OCI-LY7 (cell line): ENCODE data around the gene SH3RF3. TPM values are rescaled to one million over a fixed set of nuclear protein-coding genes. Genes with fewer than 3 reads are reported as not detected.

Experiments used
- BruUV-seq: library from RNA; stranded (reverse); fragments of 400-500 nt; replicated peaks from 2 replicates; lab custom pipeline; 2021; lab: Mats Ljungman, UMichigan
- CTCF ChIA-PET: fragments of 300-600 bp; sonication (Branson Sonifier 250); formaldehyde crosslinking; loops from one replicate; lab custom pipeline; 2022; ENCODE audit warnings: antibody characterized with exemption; ENCODE audit not compliant: unreplicated experiment; lab: Charles Lee
- POLR2A ChIA-PET: fragments of 300-600 bp; sonication (Branson Sonifier 250); formaldehyde crosslinking; loops from one replicate; lab custom pipeline; 2022; ENCODE audit warnings: antibody characterized with exemption; lab: Charles Lee
- DNase-seq: peaks from one replicate; pipeline ENCODE4 v3.0.0-alpha.2; 2015; ENCODE audit warnings: low spot score
- H2AFZ ChIP-seq: fragments of 200-600 bp; sonication (generic), shearing (Covaris generic); 2 replicates; pipeline ENCODE4 v1.6.1; 2014; ENCODE audit warnings: mild to moderate bottlenecking, antibody characterized with exemption, low read length, moderate library complexity
- H3K27ac ChIP-seq: fragments of 200-600 bp; sonication (generic); 2 replicates; pipeline ENCODE4 v1.5.1; 2014; ENCODE audit warnings: mixed run types, low read depth, mild to moderate bottlenecking, moderate library complexity, low read length, inconsistent platforms; ENCODE audit not compliant: poor library complexity, severe bottlenecking
- H3K36me3 ChIP-seq: fragments of 200-600 bp; sonication (generic); 2 replicates; pipeline ENCODE4 v1.6.1; 2014; ENCODE audit warnings: mild to moderate bottlenecking, antibody characterized with exemption, low read length, moderate library complexity, mixed read lengths; ENCODE audit not compliant: insufficient read depth
- H3K4me1 ChIP-seq: fragments of 200-600 bp; sonication (generic); 2 replicates; pipeline ENCODE4 v1.5.1; 2014; ENCODE audit warnings: mild to moderate bottlenecking, low read length; ENCODE audit not compliant: insufficient read depth, poor library complexity, severe bottlenecking
- H3K4me2 ChIP-seq: fragments of 200-600 bp; sonication (generic); 2 replicates; pipeline ENCODE4 v1.6.1; 2014; ENCODE audit warnings: mild to moderate bottlenecking, low read length
- H3K4me3 ChIP-seq: fragments of 200-600 bp; sonication (generic); 2 replicates; pipeline ENCODE4 v1.5.1; 2014; ENCODE audit warnings: mild to moderate bottlenecking, low read depth, low read length; ENCODE audit not compliant: poor library complexity, severe bottlenecking
- H3K79me2 ChIP-seq: fragments of 200-600 bp; sonication (generic); 2 replicates; pipeline ENCODE4 v1.6.1; 2016; ENCODE audit warnings: low read depth, mild to moderate bottlenecking, low read length, moderate library complexity, mixed read lengths; ENCODE audit not compliant: insufficient read depth
- H3K9me2 ChIP-seq: fragments of 200-600 bp; sonication (generic); 2 replicates; pipeline ENCODE4 v1.6.1; 2016; ENCODE audit warnings: mild to moderate bottlenecking, low read length, mixed read lengths; ENCODE audit not compliant: insufficient read depth
- H3K9me3 ChIP-seq: fragments of 200-600 bp; sonication (generic); 2 replicates; pipeline ENCODE4 v1.6.1; 2014; ENCODE audit warnings: mild to moderate bottlenecking, mixed run types, low read length, mixed read lengths
- H4K20me1 ChIP-seq: fragments of 200-600 bp; sonication (generic); 2 replicates; pipeline ENCODE4 v1.6.1; 2014; ENCODE audit warnings: mild to moderate bottlenecking, antibody characterized with exemption, low read length, moderate library complexity, mixed read lengths; ENCODE audit not compliant: insufficient read depth
- CTCF ChIP-seq: fragments of 200-600 bp; sonication (generic); conservative IDR thresholded peaks from 2 replicates; pipeline ENCODE4 v1.5.1; 2014; ENCODE audit warnings: mild to moderate bottlenecking, antibody characterized with exemption, low read length, moderate library complexity, mixed read lengths
- EZH2phosphoT487 ChIP-seq: fragments of 200-600 bp; sonication (generic); IDR thresholded peaks from 2 replicates; pipeline ENCODE4 v1.6.1; 2018; ENCODE audit warnings: low read depth, borderline replicate concordance, mild to moderate bottlenecking, mixed run types, antibody characterized with exemption, low read length, moderate library complexity, mixed read lengths
- intact Hi-C: fragments of 100-400 bp; cut with micrococcal nuclease; formaldehyde crosslinking; loops from one replicate; pipeline ENCODE4 v1.10.0; 2022; ENCODE audit not compliant: unreplicated experiment
- total RNA-seq, 2 experiments: library from RNA; depleted of rRNA in 1 of 2; stranded (reverse); fragments of >200 nt in 1 of 2; shearing (Covaris generic) in 1 of 2; gene quantifications; 2 replicates each; pipeline ENCODE4 v1.2.3, GENCODE V29; 2014 to 2022

The SH3RF3 gene
- total RNA-seq, 2 experiments from 2014 or later: not detected

- intact Hi-C loops: no loop called here
- H3K4me2 ChIP-seq: no peak overlapping the region
- ChIA-PET POLR2A (no interaction called here), CTCF (no interaction called here)
- no peaks in the 10 kb centered on the region for H3K9me2 ChIP-seq
- H3K9me3 ChIP-seq: no peaks in the 10 kb centered on the region
- H3K4me1 ChIP-seq: no peaks in the 10 kb centered on the region
- no peak overlapping the region for H3K27ac ChIP-seq
- H3K4me3 ChIP-seq: no peak overlapping the region
- TF ChIP-seq EZH2phosphoT487 (no peak), CTCF (no peak)
- H4K20me1 ChIP-seq: no peaks in the 10 kb centered on the region
- no TSS peak for BruUV-seq
- no peak overlapping the region for H2AFZ ChIP-seq
- H3K79me2 ChIP-seq: no peaks in the 10 kb centered on the region
- no peaks in the 10 kb centered on the region for H3K36me3 ChIP-seq
- DNase-seq: no peak
Measured at GRCh38 chr2:109187711-109188495, 58.9 kb downstream of the SH3RF3 start.

GRCh38 chr2:109188496-109188890, 59.5 kb downstream of the SH3RF3 start:
- TF ChIP-seq CTCF: no peak
- TF ChIP-seq EZH2phosphoT487: no peak
- Histone ChIP-seq H3K4me3 (no peak overlapping the region), H3K4me2 (no peak overlapping the region), H3K9me2 (no peaks in the 10 kb centered on the region), H3K79me2 (no peaks in the 10 kb centered on the region), H4K20me1 (no peaks in the 10 kb centered on the region), H3K36me3 (no peaks in the 10 kb centered on the region), H2AFZ (no peak overlapping the region), H3K9me3 (no peaks in the 10 kb centered on the region), H3K27ac (no peak overlapping the region), H3K4me1 (no peaks in the 10 kb centered on the region)
- CTCF ChIA-PET: no interaction called here
- intact Hi-C loops: no loop called here
- no peak for DNase-seq
- no TSS peak for BruUV-seq
- POLR2A ChIA-PET: no interaction called here

DNA sequence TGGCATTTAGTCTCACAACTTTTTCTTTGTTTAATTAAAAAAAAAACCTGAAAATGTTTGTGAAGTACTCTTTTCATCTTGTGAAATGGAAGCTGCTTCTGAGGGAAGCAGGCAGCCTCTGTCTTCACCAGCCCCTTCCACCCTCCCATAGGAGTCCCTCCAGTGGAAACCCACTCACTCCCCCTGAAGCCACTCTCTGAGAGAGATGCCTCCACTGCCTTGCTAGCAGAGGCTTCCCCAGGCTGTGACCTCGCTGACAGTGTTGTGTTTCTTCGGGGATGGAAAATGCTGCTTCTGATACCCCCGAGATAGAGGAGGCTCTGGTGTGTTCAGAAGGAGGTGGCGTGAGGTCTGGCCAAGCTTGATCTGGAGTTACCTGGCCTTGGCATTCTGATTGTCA, 59.9 kb downstream of the SH3RF3 start:
- intact Hi-C loops: no loop called here
- CTCF ChIA-PET: no interaction called here

More for the DNA sequence above, 59.9 kb downstream of the SH3RF3 start:
- no peak for DNase-seq
- no peaks in the 10 kb centered on the region for H3K79me2 ChIP-seq
- TF ChIP-seq CTCF (no peak), EZH2phosphoT487 (no peak)
- BruUV-seq: no TSS peak
- no peaks in the 10 kb centered on the region for H3K4me1 ChIP-seq
- H3K36me3 ChIP-seq: no peaks in the 10 kb centered on the region
- no peak overlapping the region for H3K4me2 ChIP-seq
- no peak overlapping the region for H2AFZ ChIP-seq
- no peaks in the 10 kb centered on the region for H3K9me3 ChIP-seq
- H3K9me2 ChIP-seq: no peaks in the 10 kb centered on the region
- H4K20me1 ChIP-seq: no peaks in the 10 kb centered on the region
- H3K27ac ChIP-seq: no peak overlapping the region
- H3K4me3 ChIP-seq: no peak overlapping the region
- POLR2A ChIA-PET: no interaction called here
